HepG2 (cell line): ENCODE measurements around the gene PYDC2. TPM values are rescaled to one million over a fixed set of nuclear protein-coding genes. Genes with fewer than 3 reads are reported as not detected.

Source experiments
- ATAC-seq: fragments of 200-7000 bp; cut with Tn5 transposase; 3 replicates; pipeline ENCODE4 v1.9.1; 2020; ENCODE audit warnings: mild to moderate bottlenecking, moderate library complexity
- BruUV-seq: library from RNA; stranded (reverse); fragments of 400-500 nt; replicated peaks from 2 replicates; lab custom pipeline; 2021; lab: Mats Ljungman, UMichigan
- CTCF ChIA-PET: fragments of 300-600 bp; formaldehyde crosslinking; extraction: SDS; loops from one replicate; lab custom pipeline; 2021; ENCODE audit warnings: low total read pairs, inconsistent platforms, low intra/inter-chr PET ratio; lab: Yijun Ruan, JAX
- POLR2A ChIA-PET: fragments of 350-600 bp; sonication (Branson Sonifier 250); formaldehyde crosslinking; loops from one replicate; lab custom pipeline; 2020; ENCODE audit warnings: antibody characterized with exemption, inconsistent platforms; lab: Yijun Ruan, JAX
- DNase-seq: peaks from one replicate; pipeline ENCODE4 v3.0.0-alpha.2; 2015; ENCODE audit warnings: low spot score
- FAIRE-seq: peaks from 3 replicates; lab custom pipeline; 2011; peaks lifted over from hg19 to GRCh38; lab: Jason Lieb, UNC
- H2AFZ ChIP-seq: one replicate; pipeline ENCODE4 v1.6.1; 2011; ENCODE audit warnings: low read length, inconsistent platforms
- H3K27ac ChIP-seq: fragments of 300-600 bp; 3 replicates; pipeline ENCODE4 v1.8.0; 2011; ENCODE audit warnings: mixed run types, mild to moderate bottlenecking, mixed read lengths, low read length, inconsistent platforms; ENCODE audit not compliant: insufficient read depth; ENCODE audit errors: extremely low read length
- H3K27me3 ChIP-seq, 2 experiments: fragments of 200-600 bp in 1 of 2; 2 replicates in 1 of 2; 3 replicates in 1 of 2; pipeline versions ENCODE4 v1.6.0 to v1.8.0; 2011; ENCODE audit warnings: low read length in 2 of 2, mild to moderate bottlenecking in 2 of 2, moderate library complexity in 2 of 2, inconsistent platforms in 1 of 2; ENCODE audit not compliant: insufficient read depth in 2 of 2, control insufficient read depth in 1 of 2
- H3K36me3 ChIP-seq, 2 experiments: fragments of 200-600 bp in 1 of 2; replicated peaks in 1 of 2; 2 replicates in 1 of 2; 3 replicates in 1 of 2; pipeline versions ENCODE4 v1.5.1 to v1.8.0; 2011; ENCODE audit warnings: low read length in 2 of 2, inconsistent platforms in 1 of 2; ENCODE audit not compliant: insufficient read depth in 2 of 2, control insufficient read depth in 1 of 2
- H3K4me1 ChIP-seq: 2 replicates; pipeline ENCODE4 v1.5.1; 2012; ENCODE audit warnings: low read length, inconsistent platforms; ENCODE audit not compliant: insufficient read depth
- H3K4me2 ChIP-seq: 2 replicates; pipeline ENCODE4 v1.6.0; 2011; ENCODE audit warnings: low read depth, low read length, inconsistent platforms
- H3K4me3 ChIP-seq, 3 experiments: fragments of 200-600 bp in 1 of 3; sonication (generic), shearing (Covaris generic) in 1 of 3; replicated peaks in 1 of 3; 2 replicates each; pipeline ENCODE4 v1.5.1; 2011 to 2016; ENCODE audit warnings: low read length in 3 of 3, inconsistent platforms in 2 of 3, low read depth in 2 of 3, mild to moderate bottlenecking in 2 of 3, control low read depth in 1 of 3, mixed read lengths in 1 of 3; ENCODE audit not compliant: insufficient read depth in 1 of 3
- H3K79me2 ChIP-seq: one replicate; pipeline ENCODE4 v1.6.1; 2011; ENCODE audit warnings: low read length, inconsistent platforms; ENCODE audit not compliant: insufficient read depth
- H3K9ac ChIP-seq: 2 replicates; pipeline ENCODE4 v1.6.0; 2011; ENCODE audit warnings: mild to moderate bottlenecking, low read depth, low read length, inconsistent platforms; ENCODE audit not compliant: insufficient read depth
- H3K9me3 ChIP-seq: 2 replicates; pipeline ENCODE4 v1.5.1; 2012; ENCODE audit warnings: mild to moderate bottlenecking, low read length
- H4K20me1 ChIP-seq: 2 replicates; pipeline ENCODE4 v1.6.0; 2011; ENCODE audit warnings: inconsistent platforms, mild to moderate bottlenecking, low read length, moderate library complexity; ENCODE audit not compliant: insufficient read depth
- AFF4 ChIP-seq: sonication (generic); formaldehyde crosslinking; IDR thresholded peaks from 2 replicates; pipeline ENCODE4 v1.4.0; 2020; ENCODE audit warnings: missing genetic modification reagents
- BCLAF1 ChIP-seq: fragments of 450-650 bp; IDR thresholded peaks from 2 replicates; pipeline ENCODE4 v1.6.1; 2017; ENCODE audit warnings: mild to moderate bottlenecking
- ELF4 ChIP-seq: sonication (generic); formaldehyde crosslinking; IDR thresholded peaks from 2 replicates; pipeline ENCODE4 v1.5.0; 2020; ENCODE audit warnings: missing genetic modification reagents, mild to moderate bottlenecking, moderate library complexity, borderline replicate concordance
- MXD3 ChIP-seq: IDR thresholded peaks from 2 replicates; pipeline ENCODE4 v1.6.1; 2016; ENCODE audit warnings: mild to moderate bottlenecking, missing biosample characterization, missing genetic modification reagents
- NCOA5 ChIP-seq: sonication (generic); formaldehyde crosslinking; IDR thresholded peaks from 2 replicates; pipeline ENCODE4 v1.4.0; 2020; ENCODE audit warnings: missing genetic modification reagents
- PPARG ChIP-seq: conservative IDR thresholded peaks from 2 replicates; pipeline ENCODE4 v1.6.1; 2016; ENCODE audit warnings: missing biosample characterization, missing genetic modification reagents
- SMYD3 ChIP-seq: sonication (generic); formaldehyde crosslinking; IDR thresholded peaks from 2 replicates; pipeline ENCODE4 v1.8.1; 2023; ENCODE audit warnings: mild to moderate bottlenecking, missing genetic modification reagents
- SP1 ChIP-seq, 2 experiments: fragments of 450-650 bp in 1 of 2; sonication (generic) in 1 of 2; formaldehyde crosslinking in 1 of 2; IDR thresholded peaks; 2 replicates each; pipeline versions ENCODE4 v1.4.0 to v1.6.1; 2016 to 2020; ENCODE audit warnings: missing genetic modification reagents in 1 of 2
- ZNF180 ChIP-seq: sonication (generic); formaldehyde crosslinking; IDR thresholded peaks from 2 replicates; pipeline ENCODE4 v1.4.0; 2020; ENCODE audit warnings: low read depth, missing genetic modification reagents, borderline replicate concordance
- ZNF263 ChIP-seq: sonication (generic); formaldehyde crosslinking; IDR thresholded peaks from 2 replicates; pipeline ENCODE4 v1.4.0; 2020; ENCODE audit warnings: missing genetic modification reagents
- ZNF563 ChIP-seq: sonication (generic); formaldehyde crosslinking; IDR thresholded peaks from 2 replicates; pipeline ENCODE4 v1.8.0; 2022; ENCODE audit warnings: mild to moderate bottlenecking, moderate library complexity, missing genetic modification reagents
- WGBS: methylation state at CpG from one replicate; pipeline ENCODE4 v1.1.6; 2017; ENCODE audit warnings: low lambda C conversion rate; 5-methylcytosine and 5-hydroxymethylcytosine counted together
- in situ Hi-C: cut with HindIII; loops from 2 replicates; pipeline ENCODE4 v1.10.0; 2017; ENCODE audit warnings: low pct_unique_long_range_greater_than_20kb; ENCODE audit not compliant: extremely low pct_ligation_motif_present
- intact Hi-C: fragments of 100-400 bp; cut with micrococcal nuclease; formaldehyde crosslinking; loops from one replicate; pipeline ENCODE4 v1.10.0; 2022; ENCODE audit not compliant: unreplicated experiment
- polyA plus RNA-seq, 8 experiments: library from polyadenylated mRNA; depleted of rRNA in 3 of 8; stranded (reverse) in 7 of 8; unstranded in 1 of 8; fragments of >200 nt; fragmentation: Illumina TruSeq in 4 of 8; extraction: Trizol in 4 of 8; gene quantifications; 2 replicates each; pipeline versions ENCODE4 v1.2.1 to v1.2.3, GENCODE V29; 2011 to 2016; ENCODE audit warnings: low read depth in 4 of 8, missing spikeins in 1 of 8, mixed read lengths in 1 of 8; ENCODE audit not compliant: insufficient read depth in 1 of 8
- total RNA-seq, 5 experiments: library from RNA; depleted of rRNA; stranded (reverse); fragments of >200 nt; fragmentation: Illumina TruSeq; extraction: Trizol; gene quantifications; 2 replicates each; pipeline ENCODE4 v1.2.3, GENCODE V29; 2016; ENCODE audit warnings: low read depth in 1 of 5

The PYDC2 gene
- total and polyA plus RNA-seq, 2 of the 13 experiments (the other 11 are each of a cell fraction or from before 2014, with no cell fraction given): not detected

- intact Hi-C loops (no loop called here), in situ Hi-C loops (no loop called here)
- DNase-seq (no peak), FAIRE-seq (no peak), ATAC-seq (no peak)
- WGBS: 2% methylated on average over 4 of the region's 4 CpGs
- Histone ChIP-seq H3K9ac (no peak overlapping the region), H3K27me3 (no peaks in the 10 kb centered on the region), H3K4me3 (no peak overlapping the region), H2AFZ (no peak overlapping the region), H3K4me1 (no peaks in the 10 kb centered on the region), H3K27ac (no peak overlapping the region), H3K36me3 (no peaks in the 10 kb centered on the region), H4K20me1 (no peaks in the 10 kb centered on the region), H3K9me3 (no peaks in the 10 kb centered on the region; the same call in 1 of the 2 replicates), H3K4me2 (no peak overlapping the region), H3K79me2 (no peaks in the 10 kb centered on the region)
- POLR2A ChIA-PET: no interaction called here
- BruUV-seq: no TSS peak
- CTCF ChIA-PET: no interaction called here
- TF ChIP-seq NCOA5 (CRISPR knock-in tag) (no peak), AFF4 (CRISPR knock-in tag) (no peak), ZNF180 (CRISPR knock-in tag) (no peak), BCLAF1 (no peak), ZNF563 (CRISPR knock-in tag) (no peak), ELF4 (no peak), SP1 (IDR thresholded peaks at IDR 0.05) (no peak), SP1 (CRISPR knock-in tag; IDR thresholded peaks at IDR 0.05) (no peak), ZNF263 (CRISPR knock-in tag) (no peak), MXD3 (CRISPR knock-in tag) (no peak), PPARG (CRISPR knock-in tag) (no peak), SMYD3 (CRISPR knock-in tag) (no peak)
Measured at GRCh38 chr3:191473661-191474198, 12.8 kb downstream of the PYDC2 start.
